ENCODE results near the gene NKAIN1.

DNA sequence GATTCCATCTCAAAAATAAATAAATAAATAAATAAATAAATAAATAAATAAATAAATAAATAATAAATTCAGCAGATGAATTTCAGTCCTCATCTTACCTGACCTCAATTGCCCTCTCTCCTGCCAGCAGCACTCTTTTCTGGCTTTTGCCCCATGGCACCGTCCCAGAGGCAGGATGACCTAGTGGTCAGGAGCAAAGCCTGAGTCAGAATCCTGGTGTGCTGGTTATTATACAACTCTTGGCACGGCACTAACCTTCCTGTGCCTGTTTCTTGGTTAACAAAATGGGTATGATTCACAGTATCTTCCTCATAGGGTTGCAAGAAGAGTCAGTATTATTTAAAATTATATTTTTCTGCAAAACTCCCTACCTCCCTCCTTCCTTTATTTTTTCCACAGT lies 43.0 kb downstream of the NKAIN1 start:
- no peak for TF ChIP-seq POLR2A (IDR thresholded peaks at IDR 0.05)
- TF ChIP-seq, protein P1, sequence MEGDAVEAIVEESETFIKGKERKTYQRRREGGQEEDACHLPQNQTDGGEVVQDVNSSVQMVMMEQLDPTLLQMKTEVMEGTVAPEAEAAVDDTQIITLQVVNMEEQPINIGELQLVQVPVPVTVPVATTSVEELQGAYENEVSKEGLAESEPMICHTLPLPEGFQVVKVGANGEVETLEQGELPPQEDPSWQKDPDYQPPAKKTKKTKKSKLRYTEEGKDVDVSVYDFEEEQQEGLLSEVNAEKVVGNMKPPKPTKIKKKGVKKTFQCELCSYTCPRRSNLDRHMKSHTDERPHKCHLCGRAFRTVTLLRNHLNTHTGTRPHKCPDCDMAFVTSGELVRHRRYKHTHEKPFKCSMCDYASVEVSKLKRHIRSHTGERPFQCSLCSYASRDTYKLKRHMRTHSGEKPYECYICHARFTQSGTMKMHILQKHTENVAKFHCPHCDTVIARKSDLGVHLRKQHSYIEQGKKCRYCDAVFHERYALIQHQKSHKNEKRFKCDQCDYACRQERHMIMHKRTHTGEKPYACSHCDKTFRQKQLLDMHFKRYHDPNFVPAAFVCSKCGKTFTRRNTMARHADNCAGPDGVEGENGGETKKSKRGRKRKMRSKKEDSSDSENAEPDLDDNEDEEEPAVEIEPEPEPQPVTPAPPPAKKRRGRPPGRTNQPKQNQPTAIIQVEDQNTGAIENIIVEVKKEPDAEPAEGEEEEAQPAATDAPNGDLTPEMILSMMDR (IDR thresholded peaks at IDR 0.05), result no peak
